ENCODE measurements around the gene COG5. TPM values are rescaled to one million over a fixed set of nuclear protein-coding genes. Genes with fewer than 3 reads are reported as not detected.

Gene COG5
- total RNA-seq, 4 donors from 2014 or later, result 39.7 to 143 (median 98.3) TPM

DNA sequence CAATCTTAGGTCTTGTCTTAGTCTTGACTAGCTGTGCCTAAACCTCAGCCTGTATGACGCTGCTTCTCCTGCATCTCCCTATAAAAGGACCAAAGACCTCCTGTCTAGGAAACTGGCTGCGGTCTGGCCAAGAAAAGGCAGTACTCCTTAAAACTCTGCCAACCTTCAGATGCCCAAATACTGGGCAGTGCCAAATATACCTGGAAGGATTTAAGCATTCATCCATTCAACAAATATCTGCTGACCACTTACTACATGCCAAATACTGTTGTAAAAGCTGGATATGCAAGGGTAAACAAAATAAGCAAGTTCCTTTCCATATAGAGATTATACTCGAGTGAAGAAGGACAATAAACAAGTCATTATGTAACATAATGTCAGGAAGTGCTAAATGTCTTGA, 259.1 kb downstream of the COG5 start:
- intact Hi-C loops (cut with DNase I; ENCODE audit: low total_unique reads), result no loop called here
- TF ChIP-seq POLR2A (IDR thresholded peaks at IDR 0.05) (no peak), CTCF (IDR thresholded peaks at IDR 0.05) (no peak)
- H3K27ac ChIP-seq, result no peak overlapping the region
- DNase-seq, result no peak
- no peaks in the 10 kb centered on the region for H3K9me3 ChIP-seq
- no peaks in the 10 kb centered on the region for H3K27me3 ChIP-seq
- H3K4me3 ChIP-seq, result no peak overlapping the region
- H3K36me3 ChIP-seq, result no peaks in the 10 kb centered on the region
- no peaks in the 10 kb centered on the region for H3K4me1 ChIP-seq

DNA sequence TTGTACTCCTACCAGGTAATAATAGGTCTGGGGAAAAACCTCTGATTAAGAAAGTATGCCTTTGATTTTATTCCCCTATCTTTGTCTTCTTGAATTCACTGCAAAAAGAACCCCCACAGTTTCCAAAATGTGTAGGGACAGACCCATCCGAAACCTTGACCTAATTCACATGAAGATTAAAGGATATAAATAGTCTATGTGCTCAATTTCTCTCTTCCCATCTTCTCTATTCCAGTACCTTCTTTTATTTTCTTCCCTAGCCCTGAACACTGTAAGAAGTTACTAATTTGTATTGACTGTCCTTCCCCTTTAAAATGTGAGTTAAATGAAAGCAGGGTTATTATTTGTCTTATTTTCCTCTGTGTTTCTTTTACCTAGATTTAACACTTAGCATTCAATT, 259.7 kb downstream of the COG5 start:
- Histone ChIP-seq H3K9me3 (no peaks in the 10 kb centered on the region), H3K4me3 (no peak overlapping the region), H3K27me3 (no peaks in the 10 kb centered on the region), H3K36me3 (no peaks in the 10 kb centered on the region), H3K4me1 (no peaks in the 10 kb centered on the region), H3K27ac (no peak overlapping the region)
- intact Hi-C loops (cut with DNase I; ENCODE audit: low total_unique reads), result no loop called here
- TF ChIP-seq POLR2A (IDR thresholded peaks at IDR 0.05) (no peak), CTCF (IDR thresholded peaks at IDR 0.05) (no peak)
- DNase-seq, result no peak

DNA sequence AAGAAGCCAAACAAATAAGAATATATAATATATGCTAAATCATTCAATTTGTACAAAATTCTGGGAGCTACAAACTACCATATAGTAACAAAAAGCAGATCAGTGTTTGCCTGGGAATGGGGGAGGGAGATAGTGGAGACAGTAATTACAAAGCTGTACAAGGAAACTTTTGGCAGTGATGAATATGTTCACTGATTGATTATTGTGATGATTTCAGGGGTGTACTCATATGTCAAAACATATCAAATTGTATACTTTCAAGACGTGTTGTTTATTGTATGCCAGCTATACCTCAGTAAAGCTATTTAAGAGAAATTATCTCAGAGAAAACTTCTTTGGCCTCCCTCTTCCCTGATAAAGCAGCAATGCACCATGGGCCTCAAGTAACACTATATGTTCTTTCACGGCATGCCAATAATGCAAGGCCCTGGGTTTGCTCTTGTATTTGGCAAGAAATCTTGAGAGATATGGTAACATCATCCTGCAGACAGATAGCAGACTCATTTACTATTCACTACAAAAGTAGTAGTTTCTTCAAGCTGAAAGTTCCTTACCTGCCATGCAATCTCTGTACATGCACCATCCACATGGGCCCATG, 261.4 kb downstream of the COG5 start:
- Histone ChIP-seq H3K4me3 (no peak overlapping the region), H3K9me3 (no peaks in the 10 kb centered on the region), H3K4me1 (no peaks in the 10 kb centered on the region), H3K36me3 (no peaks in the 10 kb centered on the region), H3K27me3 (no peaks in the 10 kb centered on the region), H3K27ac (no peak overlapping the region)
- TF ChIP-seq CTCF (IDR thresholded peaks at IDR 0.05) (no peak), POLR2A (IDR thresholded peaks at IDR 0.05) (no peak)
- intact Hi-C loops (cut with DNase I; ENCODE audit: low total_unique reads), result no loop called here
- no peak for DNase-seq

- no peak overlapping the region for H3K27ac ChIP-seq
- H3K27me3 ChIP-seq, result no peaks in the 10 kb centered on the region
- H3K4me3 ChIP-seq, result no peak overlapping the region
- no peak for TF ChIP-seq CTCF (IDR thresholded peaks at IDR 0.05)
- no peak for TF ChIP-seq POLR2A (IDR thresholded peaks at IDR 0.05)
- peaks cover 0 to 5% of the 10 kb centered on the region in 2 donors for H3K4me1 ChIP-seq
- no peaks in the 10 kb centered on the region for H3K9me3 ChIP-seq
- no peak for DNase-seq
- H3K36me3 ChIP-seq, result no peaks in the 10 kb centered on the region
- intact Hi-C loops (cut with DNase I; ENCODE audit: low total_unique reads), result no loop called here
Observed at GRCh38 chr7:107294182-107294581, 269.5 kb downstream of the COG5 start.

GRCh38 chr7:107292591-107292990, 271.1 kb downstream of the COG5 start:
- TF ChIP-seq CTCF (IDR thresholded peaks at IDR 0.05) (no peak), POLR2A (IDR thresholded peaks at IDR 0.05) (no peak)
- Histone ChIP-seq H3K27ac (peak overlapping the region; percentile 53 to 70), H3K9me3 (no peaks in the 10 kb centered on the region), H3K4me1 (peaks cover 0 to 5% of the 10 kb centered on the region in 2 donors), H3K27me3 (no peaks in the 10 kb centered on the region), H3K36me3 (no peaks in the 10 kb centered on the region), H3K4me3 (no peak overlapping the region)
- DNase-seq, result no peak
- intact Hi-C loops (cut with DNase I; ENCODE audit: low total_unique reads), result no loop called here
